ENCODE results near the gene SKA2.
"Not testable (repeated sequence)": the region's sequence is repeated elsewhere in the genome, so short reads cannot be mapped to it uniquely, and the experiment has no call there.

SKA2 gene

DNA sequence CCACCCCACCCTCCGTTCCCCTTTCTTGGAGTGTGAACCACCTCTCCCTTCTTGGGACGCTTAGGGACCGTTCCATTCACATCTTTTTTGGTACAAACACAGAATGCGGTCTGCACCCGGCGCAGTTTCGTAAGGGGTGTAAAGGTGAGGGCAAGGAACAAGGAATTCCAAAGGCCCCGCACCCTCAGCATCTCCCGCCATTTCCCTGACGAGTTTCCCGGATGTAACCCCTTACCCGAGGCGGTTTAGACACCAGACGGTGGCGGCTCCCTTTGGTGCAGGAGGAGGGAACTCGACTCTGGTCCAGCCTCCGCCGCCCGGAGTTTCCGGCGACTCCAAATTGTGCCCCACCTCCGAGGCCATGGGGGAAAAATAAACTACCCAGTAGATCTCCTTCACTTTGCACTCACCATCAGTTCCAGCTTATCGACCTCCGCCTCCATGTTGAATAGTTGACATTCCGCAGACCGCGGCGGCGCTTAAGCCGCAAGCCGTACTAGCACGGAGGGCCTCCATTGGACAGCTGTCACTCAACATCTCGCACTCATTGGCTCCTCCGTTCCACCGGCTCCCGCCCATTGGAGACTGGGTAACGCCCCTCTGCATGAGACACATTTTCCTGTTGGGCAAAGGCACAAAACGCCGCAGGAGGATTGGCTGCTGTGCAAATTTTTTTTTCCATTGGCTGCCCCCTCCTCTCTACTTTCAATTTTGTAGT, at the start of gene SKA2:
Gene SKA2, minus strand, starts transcription at position 466 of the 718 bp plus-strand sequence. Its CDS starts 23 bp downstream, at position 443.
- H3K27me3 ChIP-seq (ENCODE audit: control insufficient read depth, insufficient read depth, low read length) = no peaks in the 10 kb centered on the region
- H3K9ac ChIP-seq (ENCODE audit: low read depth, low read length) = peak within 1 kb of the TSS; percentile 92
- no peaks in the 10 kb centered on the region for H3K9me3 ChIP-seq (ENCODE audit: control insufficient read depth, insufficient read depth, low read length)
- H3K4me3 ChIP-seq (ENCODE audit: low read depth, low read length) = peak within 1 kb of the TSS; percentile 87
- H3K4me1 ChIP-seq (ENCODE audit: control insufficient read depth, insufficient read depth, low read length) = peaks cover 14% of the 10 kb centered on the region
- H3K36me3 ChIP-seq (ENCODE audit: control insufficient read depth, insufficient read depth, low read length) = no peaks in the 10 kb centered on the region

DNA sequence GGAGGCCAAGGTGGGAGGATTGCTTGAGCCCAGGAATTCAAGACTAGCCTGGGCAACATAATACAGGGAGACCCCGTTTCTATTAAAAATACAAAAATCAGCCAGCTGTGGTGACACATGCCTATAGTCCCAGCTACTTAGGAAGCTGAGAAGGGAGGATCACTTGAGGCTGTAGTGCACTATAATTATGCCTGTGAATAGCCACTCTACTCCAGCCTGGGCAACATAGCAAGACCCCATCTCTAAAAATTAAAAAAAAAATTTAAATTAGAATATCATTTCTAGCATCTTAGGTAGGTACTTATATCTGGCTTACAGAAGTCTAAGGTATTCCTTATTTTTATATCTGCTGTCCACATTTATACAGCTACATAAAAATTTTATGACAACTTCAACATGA, 47.3 kb upstream of the SKA2 start:
- Histone ChIP-seq H3K36me3 (ENCODE audit: control insufficient read depth, insufficient read depth, low read length) (peaks cover 13% of the 10 kb centered on the region), H3K27me3 (ENCODE audit: control insufficient read depth, insufficient read depth, low read length) (no peaks in the 10 kb centered on the region), H3K9me3 (ENCODE audit: control insufficient read depth, insufficient read depth, low read length) (no peaks in the 10 kb centered on the region), H3K4me3 (ENCODE audit: low read depth, low read length) (no peak overlapping the region), H3K4me1 (ENCODE audit: control insufficient read depth, insufficient read depth, low read length) (no peaks in the 10 kb centered on the region), H3K9ac (ENCODE audit: low read depth, low read length) (no peak overlapping the region)

DNA sequence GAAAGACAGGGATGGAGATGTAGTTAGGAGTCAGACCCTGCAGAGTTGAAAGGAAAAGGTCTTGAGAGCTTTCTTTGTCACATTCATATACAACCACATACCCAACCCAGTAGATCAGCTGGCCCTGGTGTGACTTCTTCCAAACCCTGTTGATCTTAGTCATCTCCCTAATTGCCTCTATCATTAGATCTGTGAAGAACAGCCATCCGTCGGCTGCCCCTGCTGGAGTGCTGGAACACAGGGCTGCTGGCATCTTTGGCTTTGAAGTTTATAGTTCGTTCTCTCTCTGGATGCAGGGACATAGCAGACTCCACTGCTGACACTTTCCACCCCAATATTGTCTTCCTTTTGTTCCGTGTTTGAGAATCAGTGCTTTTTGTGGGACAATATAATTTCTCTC, 44.4 kb upstream of the SKA2 start:
- H3K9me3 ChIP-seq (ENCODE audit: control insufficient read depth, insufficient read depth, low read length) = no peaks in the 10 kb centered on the region
- H3K27me3 ChIP-seq (ENCODE audit: control insufficient read depth, insufficient read depth, low read length) = no peaks in the 10 kb centered on the region
- H3K9ac ChIP-seq (ENCODE audit: low read depth, low read length) = no peak overlapping the region
- H3K4me1 ChIP-seq (ENCODE audit: control insufficient read depth, insufficient read depth, low read length) = no peaks in the 10 kb centered on the region
- H3K36me3 ChIP-seq (ENCODE audit: control insufficient read depth, insufficient read depth, low read length) = peaks cover 19% of the 10 kb centered on the region
- no peak overlapping the region for H3K4me3 ChIP-seq (ENCODE audit: low read depth, low read length)

- Histone ChIP-seq H3K4me1 (ENCODE audit: control insufficient read depth, insufficient read depth, low read length) (no peaks in the 10 kb centered on the region), H3K36me3 (ENCODE audit: control insufficient read depth, insufficient read depth, low read length) (peaks cover 15% of the 10 kb centered on the region), H3K9ac (ENCODE audit: low read depth, low read length) (no peak overlapping the region), H3K27me3 (ENCODE audit: control insufficient read depth, insufficient read depth, low read length) (no peaks in the 10 kb centered on the region), H3K9me3 (ENCODE audit: control insufficient read depth, insufficient read depth, low read length) (no peaks in the 10 kb centered on the region), H3K4me3 (ENCODE audit: low read depth, low read length) (no peak overlapping the region)
Measured at GRCh38 chr17:59193336-59193862, 38.4 kb upstream of the SKA2 start.

- H3K9ac ChIP-seq (ENCODE audit: low read depth, low read length) = no peak overlapping the region
- peaks cover 13% of the 10 kb centered on the region for H3K36me3 ChIP-seq (ENCODE audit: control insufficient read depth, insufficient read depth, low read length)
- no peak overlapping the region for H3K4me3 ChIP-seq (ENCODE audit: low read depth, low read length)
- no peaks in the 10 kb centered on the region for H3K27me3 ChIP-seq (ENCODE audit: control insufficient read depth, insufficient read depth, low read length)
- H3K4me1 ChIP-seq (ENCODE audit: control insufficient read depth, insufficient read depth, low read length) = no peaks in the 10 kb centered on the region
- H3K9me3 ChIP-seq (ENCODE audit: control insufficient read depth, insufficient read depth, low read length) = no peaks in the 10 kb centered on the region
Measured at GRCh38 chr17:59190806-59191205, 35.8 kb upstream of the SKA2 start.

GRCh38 chr17:59186850-59187249, 31.9 kb upstream of the SKA2 start:
- Histone ChIP-seq H3K4me1 (ENCODE audit: control insufficient read depth, insufficient read depth, low read length) (no peaks in the 10 kb centered on the region), H3K36me3 (ENCODE audit: control insufficient read depth, insufficient read depth, low read length) (peaks cover 9% of the 10 kb centered on the region), H3K27me3 (ENCODE audit: control insufficient read depth, insufficient read depth, low read length) (no peaks in the 10 kb centered on the region), H3K9ac (ENCODE audit: low read depth, low read length) (no peak overlapping the region), H3K9me3 (ENCODE audit: control insufficient read depth, insufficient read depth, low read length) (no peaks in the 10 kb centered on the region), H3K4me3 (ENCODE audit: low read depth, low read length) (no peak overlapping the region)

GRCh38 chr17:59185997-59186396, 31.0 kb upstream of the SKA2 start:
- no peaks in the 10 kb centered on the region for H3K4me1 ChIP-seq (ENCODE audit: control insufficient read depth, insufficient read depth, low read length)
- H3K27me3 ChIP-seq (ENCODE audit: control insufficient read depth, insufficient read depth, low read length) = no peaks in the 10 kb centered on the region
- no peaks in the 10 kb centered on the region for H3K9me3 ChIP-seq (ENCODE audit: control insufficient read depth, insufficient read depth, low read length)
- H3K9ac ChIP-seq (ENCODE audit: low read depth, low read length) = no peak overlapping the region
- no peak overlapping the region for H3K4me3 ChIP-seq (ENCODE audit: low read depth, low read length)
- peaks cover 9% of the 10 kb centered on the region for H3K36me3 ChIP-seq (ENCODE audit: control insufficient read depth, insufficient read depth, low read length)

- Histone ChIP-seq H3K27me3 (ENCODE audit: control insufficient read depth, insufficient read depth, low read length) (no peaks in the 10 kb centered on the region), H3K4me3 (ENCODE audit: low read depth, low read length) (no peak overlapping the region), H3K4me1 (ENCODE audit: control insufficient read depth, insufficient read depth, low read length) (no peaks in the 10 kb centered on the region), H3K9me3 (ENCODE audit: control insufficient read depth, insufficient read depth, low read length) (no peaks in the 10 kb centered on the region), H3K9ac (ENCODE audit: low read depth, low read length) (no peak overlapping the region), H3K36me3 (ENCODE audit: control insufficient read depth, insufficient read depth, low read length) (peaks cover 7% of the 10 kb centered on the region)
Measured at GRCh38 chr17:59181481-59181880, 26.5 kb upstream of the SKA2 start.

DNA sequence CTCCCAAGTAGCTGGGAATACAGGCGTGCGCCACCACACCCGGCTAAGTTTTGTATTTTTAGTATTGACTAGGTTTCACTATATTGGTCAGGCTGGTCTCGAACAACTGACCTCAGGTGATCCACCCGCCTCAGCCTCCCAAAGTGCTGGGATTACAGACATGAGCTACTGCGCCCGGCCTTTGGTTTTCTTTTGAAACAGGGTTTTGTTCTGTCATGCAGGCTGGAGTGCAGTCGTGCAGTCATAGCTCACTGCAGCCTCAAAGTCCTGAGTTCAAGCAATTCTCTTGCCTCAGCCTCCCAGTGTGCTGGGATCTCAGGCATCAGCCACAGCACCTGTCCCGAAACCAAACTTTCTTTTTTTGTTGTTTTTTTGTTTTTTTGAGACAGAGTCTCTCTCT, 25.6 kb upstream of the SKA2 start:
- Histone ChIP-seq H3K4me1 (ENCODE audit: control insufficient read depth, insufficient read depth, low read length) (no peaks in the 10 kb centered on the region), H3K27me3 (ENCODE audit: control insufficient read depth, insufficient read depth, low read length) (no peaks in the 10 kb centered on the region), H3K36me3 (ENCODE audit: control insufficient read depth, insufficient read depth, low read length) (peaks cover 6% of the 10 kb centered on the region), H3K9me3 (ENCODE audit: control insufficient read depth, insufficient read depth, low read length) (no peaks in the 10 kb centered on the region), H3K4me3 (ENCODE audit: low read depth, low read length) (no peak overlapping the region), H3K9ac (ENCODE audit: low read depth, low read length) (no peak overlapping the region)

- H3K4me1 ChIP-seq (ENCODE audit: control insufficient read depth, insufficient read depth, low read length); H3K9me3 ChIP-seq (ENCODE audit: control insufficient read depth, insufficient read depth, low read length); H3K4me3 ChIP-seq (ENCODE audit: low read depth, low read length); H3K36me3 ChIP-seq (ENCODE audit: control insufficient read depth, insufficient read depth, low read length); H3K9ac ChIP-seq (ENCODE audit: low read depth, low read length); H3K27me3 ChIP-seq (ENCODE audit: control insufficient read depth, insufficient read depth, low read length): not testable (repeated sequence)
Measured at GRCh38 chr17:59179601-59180000, 24.6 kb upstream of the SKA2 start.

DNA sequence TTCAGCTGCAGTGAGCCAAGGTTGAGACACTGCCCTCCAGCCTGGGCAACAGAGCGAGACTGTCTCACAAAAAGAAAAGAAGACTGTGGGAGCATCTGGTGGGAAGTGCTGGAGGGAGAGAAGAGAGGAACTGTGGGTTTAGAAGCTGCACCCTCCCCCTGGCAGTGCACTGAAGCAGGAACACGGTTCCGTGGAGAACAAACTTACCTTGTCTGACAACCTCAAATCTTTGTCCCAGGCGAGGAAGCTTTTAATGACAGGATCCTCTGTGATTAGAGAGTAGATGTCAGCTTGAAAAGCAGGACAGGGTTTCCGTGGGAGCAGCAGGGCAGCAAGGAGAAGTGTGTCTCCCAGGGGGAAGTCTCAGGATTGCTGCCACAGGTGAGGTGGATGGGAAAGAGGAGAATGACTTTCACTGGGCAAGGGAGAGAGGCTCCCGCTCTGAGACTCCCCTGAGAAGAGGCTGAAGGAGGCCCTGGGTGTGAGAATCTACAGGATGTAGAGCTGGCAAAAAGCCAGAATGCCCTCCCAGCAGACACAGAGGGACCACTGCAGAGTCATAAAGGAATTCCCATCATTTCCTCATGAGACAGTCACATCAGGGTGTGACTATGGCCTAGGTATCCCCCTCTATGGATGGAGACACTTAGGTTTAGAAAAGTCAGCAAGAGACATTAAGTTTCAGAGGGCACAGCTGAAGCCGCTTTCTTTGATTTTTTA, 23.4 kb upstream of the SKA2 start:
- Histone ChIP-seq H3K9ac (ENCODE audit: low read depth, low read length) (no peak overlapping the region), H3K36me3 (ENCODE audit: control insufficient read depth, insufficient read depth, low read length) (peaks cover 8% of the 10 kb centered on the region)

GRCh38 chr17:59175076-59175475, 20.1 kb upstream of the SKA2 start:
- Histone ChIP-seq H3K4me1 (ENCODE audit: control insufficient read depth, insufficient read depth, low read length) (no peaks in the 10 kb centered on the region), H3K9ac (ENCODE audit: low read depth, low read length) (no peak overlapping the region), H3K27me3 (ENCODE audit: control insufficient read depth, insufficient read depth, low read length) (no peaks in the 10 kb centered on the region), H3K4me3 (ENCODE audit: low read depth, low read length) (no peak overlapping the region), H3K36me3 (ENCODE audit: control insufficient read depth, insufficient read depth, low read length) (peaks cover 20% of the 10 kb centered on the region), H3K9me3 (ENCODE audit: control insufficient read depth, insufficient read depth, low read length) (no peaks in the 10 kb centered on the region)

More for the DNA sequence above, 23.4 kb upstream of the SKA2 start:
- Histone ChIP-seq H3K27me3 (ENCODE audit: control insufficient read depth, insufficient read depth, low read length) (no peaks in the 10 kb centered on the region), H3K9me3 (ENCODE audit: control insufficient read depth, insufficient read depth, low read length) (no peaks in the 10 kb centered on the region), H3K4me3 (ENCODE audit: low read depth, low read length) (no peak overlapping the region), H3K4me1 (ENCODE audit: control insufficient read depth, insufficient read depth, low read length) (no peaks in the 10 kb centered on the region)
